Parathyroid adenoma (tissue), 2 donors: ENCODE results near the gene SCARB1.
"Not testable (repeated sequence)": the region's sequence is repeated elsewhere in the genome, so short reads cannot be mapped to it uniquely, and the experiment has no call there.

ENCODE experiments used
- H2AFZ ChIP-seq: fragments of 300-600 bp; sonication (generic); one replicate; pipeline ENCODE4 v1.7.0; 2017; ENCODE audit warnings: antibody characterized with exemption, mild to moderate bottlenecking
- H3K27ac ChIP-seq: fragments of 300-600 bp; sonication (generic); one replicate; pipeline ENCODE4 v1.7.0; 2017
- H3K27me3 ChIP-seq: fragments of 300-600 bp; sonication (generic); one replicate; pipeline ENCODE4 v1.7.0; 2017; ENCODE audit warnings: low read length; ENCODE audit not compliant: control insufficient read depth, insufficient read depth
- H3K36me3 ChIP-seq: fragments of 300-600 bp; sonication (generic); one replicate; pipeline ENCODE4 v1.7.0; 2017; ENCODE audit warnings: low read length; ENCODE audit not compliant: control insufficient read depth, insufficient read depth
- H3K4me1 ChIP-seq: fragments of 300-600 bp; sonication (generic); one replicate; pipeline ENCODE4 v1.7.0; 2017; ENCODE audit warnings: control low read depth
- H3K4me2 ChIP-seq: fragments of 300-600 bp; sonication (generic); one replicate; pipeline ENCODE4 v1.7.0; 2017; ENCODE audit warnings: low read length
- H3K4me3 ChIP-seq: fragments of 300-600 bp; sonication (generic); one replicate; pipeline ENCODE4 v1.7.0; 2017; ENCODE audit warnings: low read depth, low read length
- H3K79me2 ChIP-seq: fragments of 300-600 bp; sonication (generic); one replicate; pipeline ENCODE4 v1.7.0; 2017; ENCODE audit warnings: control low read depth
- H3K9ac ChIP-seq: fragments of 300-600 bp; sonication (generic); one replicate; pipeline ENCODE4 v1.7.0; 2017; ENCODE audit warnings: mild to moderate bottlenecking
- H3K9me3 ChIP-seq: fragments of 300-600 bp; sonication (generic); one replicate; pipeline ENCODE4 v1.7.0; 2017; ENCODE audit warnings: low read length; ENCODE audit not compliant: control insufficient read depth
- CTCF ChIP-seq: fragments of 300-600 bp; sonication (generic); IDR thresholded peaks from one replicate; pipeline ENCODE4 v1.7.0; 2017; ENCODE audit warnings: antibody characterized with exemption, mild to moderate bottlenecking
- donor health status: primary hyperparathyroidism.

The SCARB1 gene

DNA sequence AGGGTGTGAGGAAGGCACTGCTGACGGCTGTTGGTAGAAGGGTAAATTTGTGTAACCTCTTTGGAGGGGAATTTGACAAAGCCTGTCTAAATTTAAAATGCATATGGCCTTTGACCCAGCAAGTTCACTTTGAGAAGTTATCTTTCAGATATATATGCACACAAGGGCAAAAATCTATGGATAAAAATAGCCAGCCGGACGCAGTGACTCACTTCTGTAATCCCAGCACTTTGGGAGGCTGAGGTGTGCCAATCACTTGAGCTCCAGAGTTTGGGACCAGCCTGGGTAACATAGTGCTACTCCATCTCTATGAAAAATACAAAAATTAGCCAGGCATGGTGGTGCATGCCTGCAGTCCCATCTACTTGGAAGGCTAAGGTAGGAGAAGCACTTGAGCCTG is 37.3 kb upstream of the SCARB1 start:
- H3K79me2 ChIP-seq = no peaks in the 10 kb centered on the region
- no peak for TF ChIP-seq CTCF
- H3K4me3 ChIP-seq = no peak overlapping the region
- H3K4me1 ChIP-seq = no peaks in the 10 kb centered on the region
- no peak overlapping the region for H3K27ac ChIP-seq
- H2AFZ ChIP-seq = no peak overlapping the region
- H3K9me3 ChIP-seq = no peaks in the 10 kb centered on the region
- H3K27me3 ChIP-seq = no peaks in the 10 kb centered on the region
- no peak overlapping the region for H3K4me2 ChIP-seq
- H3K9ac ChIP-seq = no peak overlapping the region
- H3K36me3 ChIP-seq = no peaks in the 10 kb centered on the region

DNA sequence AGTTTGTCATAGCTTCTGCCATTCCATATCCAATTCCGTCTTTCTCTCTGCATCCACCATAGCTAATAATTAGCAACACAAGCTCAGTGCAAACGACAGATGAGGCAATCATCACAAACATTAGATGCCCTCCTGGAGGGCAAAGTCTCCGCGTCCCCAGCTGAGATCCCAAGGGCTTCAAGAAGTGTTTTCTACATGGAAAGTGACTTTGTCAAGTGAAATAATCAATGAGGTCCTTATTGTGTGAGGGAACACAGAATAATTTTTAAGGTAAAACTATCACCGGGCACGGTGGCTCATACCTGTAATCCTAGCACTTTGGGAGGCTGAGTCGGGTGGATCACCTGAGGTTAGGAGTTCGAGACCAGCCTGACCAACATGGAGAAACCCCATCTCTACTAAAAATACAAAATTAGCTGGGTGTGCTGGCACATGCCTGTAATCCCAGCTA is 36.7 kb upstream of the SCARB1 start:
- H3K4me2 ChIP-seq, H3K4me3 ChIP-seq, H3K4me1 ChIP-seq, H3K36me3 ChIP-seq, H2AFZ ChIP-seq, H3K9me3 ChIP-seq, H3K27ac ChIP-seq, H3K79me2 ChIP-seq, H3K27me3 ChIP-seq, H3K9ac ChIP-seq: not testable (repeated sequence)

DNA sequence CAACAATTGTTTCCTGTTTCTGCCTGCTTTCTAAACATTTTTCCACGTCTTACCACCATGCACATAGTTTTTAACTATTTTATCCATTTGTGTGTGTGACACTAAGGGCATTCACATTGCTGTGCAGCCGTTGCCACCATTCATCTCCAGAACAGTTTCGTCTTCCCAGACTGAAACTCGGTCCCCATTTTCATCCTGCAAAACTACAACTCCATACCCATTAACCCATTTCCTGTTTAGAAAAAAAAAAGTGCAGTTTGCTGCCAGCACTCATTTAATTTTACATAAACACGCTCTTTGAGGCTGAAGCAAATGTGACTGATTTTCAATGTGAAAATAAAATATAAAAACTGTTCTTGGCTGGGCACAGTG is 35.2 kb upstream of the SCARB1 start:
- Histone ChIP-seq H3K27ac (no peak overlapping the region), H3K79me2 (no peaks in the 10 kb centered on the region), H3K4me3 (no peak overlapping the region), H3K4me2 (no peak overlapping the region), H3K36me3 (no peaks in the 10 kb centered on the region), H3K9ac (no peak overlapping the region), H2AFZ (no peak overlapping the region), H3K4me1 (no peaks in the 10 kb centered on the region), H3K27me3 (no peaks in the 10 kb centered on the region), H3K9me3 (no peaks in the 10 kb centered on the region)
- TF ChIP-seq CTCF = no peak

DNA sequence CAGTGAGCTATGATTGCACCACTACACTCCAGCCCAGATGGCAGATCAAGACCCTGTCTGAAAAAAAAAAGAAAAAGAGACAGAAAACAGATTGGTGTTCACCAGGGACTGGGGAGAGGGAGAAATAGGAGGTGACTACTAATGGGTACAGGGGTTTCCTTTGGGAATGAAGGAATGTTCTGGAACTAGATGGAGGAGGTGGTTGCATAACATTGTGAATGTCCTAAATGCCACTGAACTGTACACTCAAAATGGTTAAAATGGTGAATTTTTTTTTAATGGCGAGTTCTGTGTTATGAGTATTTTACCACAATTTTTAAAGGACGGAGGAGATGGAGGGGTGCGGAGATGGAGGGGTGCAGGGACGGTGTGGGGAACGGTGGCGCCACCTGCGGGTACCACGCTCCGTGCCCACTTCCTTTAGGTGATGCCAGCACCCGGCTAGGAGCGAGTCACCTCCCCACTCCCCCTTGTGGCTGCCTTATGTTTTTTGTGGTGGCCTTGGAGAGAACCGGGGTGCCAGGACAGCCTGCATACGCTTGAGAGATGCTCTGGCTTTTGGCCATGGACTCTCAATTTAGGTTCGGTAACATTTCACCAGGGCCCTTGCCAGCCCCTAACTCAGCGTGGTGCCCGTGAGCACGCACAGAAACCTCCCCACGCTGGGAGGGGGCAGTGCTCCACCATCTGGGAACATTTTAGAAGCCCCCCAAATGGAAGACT is 34.7 kb upstream of the SCARB1 start:
- Histone ChIP-seq H3K9ac (no peak overlapping the region), H3K36me3 (no peaks in the 10 kb centered on the region)

DNA sequence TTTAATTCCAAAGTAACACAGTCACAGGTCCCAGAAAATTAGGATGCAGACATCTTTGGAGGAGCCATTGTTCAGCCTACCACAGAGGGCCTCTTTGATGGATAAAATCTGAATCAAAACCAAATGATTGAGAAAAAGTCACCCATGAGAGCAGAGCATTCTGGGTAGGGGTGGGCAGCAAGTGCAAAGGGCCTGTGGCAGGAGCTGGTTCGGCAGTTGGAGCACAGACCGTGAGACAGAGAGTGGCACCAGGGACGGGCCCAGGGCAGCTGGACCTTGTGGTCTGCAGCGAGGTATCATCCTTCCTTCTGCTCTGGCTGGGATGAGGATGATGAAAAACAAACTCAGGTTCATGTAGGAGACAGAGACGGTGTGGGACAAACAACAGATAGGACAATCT is 32.8 kb upstream of the SCARB1 start:
- H2AFZ ChIP-seq = no peak overlapping the region

More for the DNA sequence above, 34.7 kb upstream of the SCARB1 start:
- H3K9me3 ChIP-seq = no peaks in the 10 kb centered on the region
- H3K4me3 ChIP-seq = no peak overlapping the region
- no peak overlapping the region for H3K4me2 ChIP-seq
- no peaks in the 10 kb centered on the region for H3K79me2 ChIP-seq
- H3K4me1 ChIP-seq = no peaks in the 10 kb centered on the region
- peak; percentile 43 for TF ChIP-seq CTCF
- no peak overlapping the region for H3K27ac ChIP-seq
- no peak overlapping the region for H2AFZ ChIP-seq
- H3K27me3 ChIP-seq = no peaks in the 10 kb centered on the region

More for the DNA sequence above, 32.8 kb upstream of the SCARB1 start:
- H3K27me3 ChIP-seq = no peaks in the 10 kb centered on the region
- no peaks in the 10 kb centered on the region for H3K4me1 ChIP-seq
- H3K36me3 ChIP-seq = no peaks in the 10 kb centered on the region
- no peak overlapping the region for H3K27ac ChIP-seq
- H3K9ac ChIP-seq = no peak overlapping the region
- no peaks in the 10 kb centered on the region for H3K79me2 ChIP-seq
- H3K4me2 ChIP-seq = no peak overlapping the region
- no peak for TF ChIP-seq CTCF
- no peak overlapping the region for H3K4me3 ChIP-seq
- H3K9me3 ChIP-seq = no peaks in the 10 kb centered on the region
